Testis (tissue), 3 donors: ENCODE results near the gene WNT11. TPM values are rescaled to one million over a fixed set of nuclear protein-coding genes. Genes with fewer than 3 reads are reported as not detected.

ENCODE experiments used
- DNase-seq: peaks from one replicate; pipeline ENCODE4 v3.0.0-alpha.2; 2019
- H3K27ac ChIP-seq, 2 donors: fragments of 200-600 bp; sonication (generic); one replicate each; pipeline ENCODE4 v1.5.1; 2019
- H3K27me3 ChIP-seq: fragments of 200-600 bp; sonication (generic); one replicate; pipeline ENCODE4 v1.5.1; 2019
- H3K36me3 ChIP-seq: fragments of 200-600 bp; sonication (generic); one replicate; pipeline ENCODE4 v1.5.1; 2017; ENCODE audit warnings: low read depth; ENCODE audit errors: missing control alignments
- H3K4me1 ChIP-seq: fragments of 200-600 bp; sonication (generic); one replicate; pipeline ENCODE4 v1.5.1; 2019
- H3K4me3 ChIP-seq, 2 donors: fragments of 200-600 bp; sonication (generic); one replicate each; pipeline ENCODE4 v1.5.1; 2017 to 2019
- H3K9me3 ChIP-seq: fragments of 200-600 bp; sonication (generic); one replicate; pipeline ENCODE4 v1.5.1; 2017
- CTCF ChIP-seq, 3 experiments: fragments of 450-650 bp in 2 of 3; fragments of 200-600 bp in 1 of 3; sonication (generic) in 1 of 3; IDR thresholded peaks; one replicate each; pipeline ENCODE4 v1.5.1; 2016 to 2019; ENCODE audit warnings: antibody characterized with exemption in 3 of 3, mild to moderate bottlenecking in 2 of 3, moderate library complexity in 1 of 3
- POLR2A ChIP-seq: fragments of 450-650 bp; IDR thresholded peaks from one replicate; pipeline ENCODE4 v1.6.1; 2017; ENCODE audit warnings: antibody characterized with exemption, mild to moderate bottlenecking, moderate library complexity
- WGBS, 2 donors: methylation state at CpG; one replicate each; pipeline ENCODE4 v1.1.5; 2018; 5-methylcytosine and 5-hydroxymethylcytosine counted together
- intact Hi-C: fragments of 100-400 bp; cut with DNase I; formaldehyde crosslinking; loops from one replicate; pipeline ENCODE4 v1.15.1; 2023; ENCODE audit warnings: low total_unique reads
- polyA plus RNA-seq: library from polyadenylated mRNA; stranded (reverse); fragments of 350-450 nt; fragmentation: Illumina TruSeq; extraction: RNeasy Lipid Tissue Mini Kit (QIAGEN cat#74804); gene quantifications from one replicate; pipeline ENCODE4 v1.2.3, GENCODE V29; 2014; ENCODE audit warnings: low read depth, low replicate concordance; ENCODE audit not compliant: insufficient read depth
- total RNA-seq, 2 donors: library from RNA; depleted of rRNA; stranded (reverse); fragments of >200 nt; gene quantifications; one replicate each; pipeline ENCODE4 v1.2.3, GENCODE V29; 2016

WNT11 gene
- total and polyA plus RNA-seq, 3 donors from 2014 or later, result 2.7 to 4.3 (median 2.8) TPM

- Histone ChIP-seq H3K9me3 (no peaks in the 10 kb centered on the region), H3K36me3 (no peaks in the 10 kb centered on the region), H3K4me1 (no peaks in the 10 kb centered on the region), H3K4me3 (no peak overlapping the region), H3K27me3 (no peaks in the 10 kb centered on the region), H3K27ac (no peak overlapping the region)
- intact Hi-C loops, result no loop called here
- no peak for DNase-seq
- 80 to 91% methylated on average over 2 to 3 of the region's 3 CpGs for WGBS, 2 donors
- TF ChIP-seq POLR2A (no peak), CTCF (IDR thresholded peaks at IDR 0.05) (no peak)
These were observed 44.9 kb upstream of the WNT11 start for GRCh38 chr11:76251226-76251575.

GRCh38 chr11:76250520-76251225 is 44.4 kb upstream of the WNT11 start:
- TF ChIP-seq POLR2A (no peak), CTCF (IDR thresholded peaks at IDR 0.05) (no peak)
- intact Hi-C loops, result no loop called here
- Histone ChIP-seq H3K36me3 (no peaks in the 10 kb centered on the region), H3K27ac (no peak overlapping the region), H3K9me3 (no peaks in the 10 kb centered on the region), H3K4me3 (no peak overlapping the region), H3K4me1 (no peaks in the 10 kb centered on the region), H3K27me3 (no peaks in the 10 kb centered on the region)
- DNase-seq, result no peak
- WGBS, 2 donors, result 92 to 100% methylated on average over 1 to 6 of the region's 6 CpGs

- H3K27ac ChIP-seq, result no peak overlapping the region
- 78 to 87% methylated on average over 3 of the region's 3 CpGs for WGBS, 2 donors
- H3K27me3 ChIP-seq, result no peaks in the 10 kb centered on the region
- TF ChIP-seq CTCF (IDR thresholded peaks at IDR 0.05), result no peak
- no peak for TF ChIP-seq POLR2A
- DNase-seq, result no peak
- no peak overlapping the region for H3K4me3 ChIP-seq
- intact Hi-C loops, result no loop called here
- no peaks in the 10 kb centered on the region for H3K9me3 ChIP-seq
- H3K36me3 ChIP-seq, result no peaks in the 10 kb centered on the region
- H3K4me1 ChIP-seq, result no peaks in the 10 kb centered on the region
These were observed 43.0 kb upstream of the WNT11 start for GRCh38 chr11:76249195-76249741.

GRCh38 chr11:76248210-76248609 is 41.9 kb upstream of the WNT11 start:
- H3K4me3 ChIP-seq, result no peak overlapping the region
- intact Hi-C loops, result no loop called here
- H3K27ac ChIP-seq, result no peak overlapping the region
- H3K36me3 ChIP-seq, result no peaks in the 10 kb centered on the region
- WGBS, 2 donors, result 76 to 88% methylated on average over 1 of the region's 1 CpG
- DNase-seq, result no peak
- TF ChIP-seq POLR2A (no peak), CTCF (IDR thresholded peaks at IDR 0.05) (peak in 1 of 3 experiments; percentile 13)
- H3K4me1 ChIP-seq, result no peaks in the 10 kb centered on the region
- H3K27me3 ChIP-seq, result no peaks in the 10 kb centered on the region
- no peaks in the 10 kb centered on the region for H3K9me3 ChIP-seq

GRCh38 chr11:76247091-76247490 is 40.8 kb upstream of the WNT11 start:
- TF ChIP-seq CTCF (IDR thresholded peaks at IDR 0.05) (no peak), POLR2A (no peak)
- intact Hi-C loops, result no loop called here
- no peaks in the 10 kb centered on the region for H3K27me3 ChIP-seq
- no peak overlapping the region for H3K27ac ChIP-seq
- 94 to 95% methylated on average over 4 to 6 of the region's 6 CpGs for WGBS, 2 donors
- no peak for DNase-seq
- H3K4me3 ChIP-seq, result no peak overlapping the region
- H3K9me3 ChIP-seq, result no peaks in the 10 kb centered on the region
- no peaks in the 10 kb centered on the region for H3K36me3 ChIP-seq
- H3K4me1 ChIP-seq, result no peaks in the 10 kb centered on the region
